Keratinocyte (primary cell): ENCODE data around the gene EMC10. TPM values are rescaled to one million over a fixed set of nuclear protein-coding genes. Genes with fewer than 3 reads are reported as not detected.

Experiments used
- DNase-seq: peaks from one replicate; pipeline ENCODE4 v3.0.0-alpha.2; 2011; ENCODE audit warnings: low read depth, missing footprints, low spot score
- FAIRE-seq: peaks from 2 replicates; lab custom pipeline; 2011; peaks lifted over from hg19 to GRCh38; lab: Jason Lieb, UNC
- H2AFZ ChIP-seq: 2 replicates; pipeline ENCODE4 v1.6.0; 2012; ENCODE audit warnings: low read length, control low read depth, inconsistent platforms; ENCODE audit not compliant: control insufficient read depth
- H3K27ac ChIP-seq: 2 replicates; pipeline ENCODE4 v1.5.1; 2011; ENCODE audit warnings: low read length; ENCODE audit not compliant: control insufficient read depth, insufficient read depth
- H3K27me3 ChIP-seq: 3 replicates; pipeline ENCODE4 v1.6.0; 2011; ENCODE audit warnings: low read length; ENCODE audit not compliant: control insufficient read depth, insufficient read depth; ENCODE audit errors: extremely low read depth
- H3K36me3 ChIP-seq, 2 experiments: 2 replicates in 1 of 2; 3 replicates in 1 of 2; pipeline ENCODE4 v1.5.1; 2011; ENCODE audit warnings: low read length in 2 of 2, mild to moderate bottlenecking in 1 of 2; ENCODE audit not compliant: control insufficient read depth in 2 of 2, insufficient read depth in 2 of 2; ENCODE audit errors: extremely low read depth in 1 of 2
- H3K4me1 ChIP-seq: 3 replicates; pipeline ENCODE4 v1.5.1; 2011; ENCODE audit warnings: low read length; ENCODE audit not compliant: control insufficient read depth, insufficient read depth; ENCODE audit errors: extremely low read depth
- H3K4me2 ChIP-seq: 3 replicates; pipeline ENCODE4 v1.6.0; 2011; ENCODE audit warnings: low read depth, low read length; ENCODE audit not compliant: control insufficient read depth, insufficient read depth; ENCODE audit errors: extremely low read depth
- H3K4me3 ChIP-seq, 3 experiments: fragments of 200-600 bp in 1 of 3; sonication (generic) in 1 of 3; 2 replicates in 2 of 3; 3 replicates in 1 of 3; pipeline ENCODE4 v1.5.1; 2011 to 2016; ENCODE audit warnings: low read length in 3 of 3, mild to moderate bottlenecking in 3 of 3, control low read depth in 2 of 3, inconsistent platforms in 1 of 3, low read depth in 1 of 3, mixed read lengths in 1 of 3, mixed run types in 1 of 3, moderate library complexity in 1 of 3; ENCODE audit not compliant: control insufficient read depth in 2 of 3, insufficient read depth in 2 of 3; ENCODE audit errors: extremely low read depth in 1 of 3
- H3K79me2 ChIP-seq: 2 replicates; pipeline ENCODE4 v1.6.0; 2012; ENCODE audit warnings: low read length; ENCODE audit not compliant: control insufficient read depth, insufficient read depth
- H3K9ac ChIP-seq: 3 replicates; pipeline ENCODE4 v1.6.0; 2011; ENCODE audit warnings: low read length; ENCODE audit not compliant: control insufficient read depth, insufficient read depth; ENCODE audit errors: extremely low read depth
- H3K9me1 ChIP-seq: 3 replicates; pipeline ENCODE4 v1.6.0; 2011; ENCODE audit warnings: low read length; ENCODE audit not compliant: control insufficient read depth, insufficient read depth; ENCODE audit errors: extremely low read depth
- H3K9me3 ChIP-seq: 2 replicates; pipeline ENCODE4 v1.5.1; 2012; ENCODE audit warnings: low read depth, low read length; ENCODE audit not compliant: control insufficient read depth
- H4K20me1 ChIP-seq: 3 replicates; pipeline ENCODE4 v1.6.0; 2011; ENCODE audit warnings: low read length; ENCODE audit not compliant: control insufficient read depth, insufficient read depth; ENCODE audit errors: extremely low read depth
- EZH2 ChIP-seq: IDR thresholded peaks from one replicate; pipeline ENCODE4 v1.6.1; 2012; ENCODE audit warnings: inconsistent platforms, mild to moderate bottlenecking, low read length, moderate library complexity
- dilution Hi-C: fragments of 300-500 bp; cut with MboI; formaldehyde crosslinking; loops from one replicate; pipeline ENCODE4 v1.7.0; 2020; ENCODE audit warnings: low sequenced_read_pairs; ENCODE audit not compliant: extremely low pct_ligation_motif_present
- polyA plus RNA-seq, 5 experiments: library from polyadenylated mRNA; depleted of rRNA in 3 of 5; stranded (reverse) in 3 of 5; stranded (forward) in 1 of 5; unstranded in 1 of 5; fragments of >200 nt; gene quantifications; 1 replicate in 1 of 5; 2 replicates in 3 of 5; 3 replicates in 1 of 5; pipeline versions ENCODE4 v1.2.1 to v1.2.3, GENCODE V29; 2011 to 2012; ENCODE audit warnings: missing spikeins in 2 of 5, low read depth in 1 of 5, low replicate concordance in 1 of 5
- TF ChIP-seq, protein P1 (sequence below), 3 experiments: IDR thresholded peaks in 1 of 3; conservative IDR thresholded peaks in 1 of 3; optimal IDR thresholded peaks in 1 of 3; 2 replicates in 2 of 3; 3 replicates in 1 of 3; pipeline versions ENCODE3 to v1.5.1; 2011; ENCODE audit warnings: low read length in 3 of 3, mild to moderate bottlenecking in 3 of 3, moderate library complexity in 2 of 3, control low read depth in 1 of 3, inconsistent platforms in 1 of 3; ENCODE audit not compliant: insufficient read depth in 2 of 3; ENCODE audit errors: extremely low read depth in 1 of 3

Gene EMC10
- polyA plus RNA-seq, 1 donor (not counting 4 experiments of a cell fraction or from before 2014, with no cell fraction given) = 26.7 TPM

DNA sequence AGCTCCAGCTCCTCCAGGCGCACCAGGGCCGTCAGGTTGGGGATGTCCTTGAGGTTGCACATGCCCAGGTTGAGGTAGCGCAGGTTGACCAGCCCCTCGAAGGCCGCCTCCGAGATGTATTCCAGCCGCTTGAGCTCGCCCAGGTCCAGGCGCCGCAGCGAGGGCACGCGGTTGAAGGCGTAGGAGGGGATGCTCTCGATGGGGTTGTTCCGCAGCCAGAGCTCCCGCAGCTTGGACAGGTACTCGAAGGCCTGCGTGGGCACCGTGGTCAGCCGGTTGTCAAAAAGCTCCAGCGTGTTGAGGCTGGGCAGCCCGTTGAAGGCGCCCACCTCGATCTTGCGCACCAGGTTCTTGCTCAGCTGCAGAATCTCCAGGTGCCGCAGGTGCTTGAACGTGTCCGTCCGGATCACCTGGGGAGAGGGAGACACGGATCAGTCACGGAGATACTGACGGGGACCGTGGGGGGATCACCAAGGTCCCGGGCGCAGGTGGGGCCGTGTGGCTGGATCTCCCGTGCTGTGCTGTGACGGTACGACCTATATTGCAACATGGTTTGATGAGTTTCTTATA, 42.8 kb downstream of the EMC10 start:
- Histone ChIP-seq H3K4me2 (no peak overlapping the region), H3K27me3 (peaks cover 8% of the 10 kb centered on the region), H3K27ac (no peak overlapping the region), H3K36me3 (no peaks in the 10 kb centered on the region), H3K4me1 (no peaks in the 10 kb centered on the region), H3K4me3 (no peak overlapping the region), H3K9ac (no peak overlapping the region), H4K20me1 (no peaks in the 10 kb centered on the region), H3K79me2 (no peaks in the 10 kb centered on the region), H3K9me3 (no peaks in the 10 kb centered on the region), H2AFZ (no peak overlapping the region), H3K9me1 (no peaks in the 10 kb centered on the region)
- dilution Hi-C loops = no loop called here
- no peak for FAIRE-seq
- no peak for TF ChIP-seq EZH2
- TF ChIP-seq, protein P1, sequence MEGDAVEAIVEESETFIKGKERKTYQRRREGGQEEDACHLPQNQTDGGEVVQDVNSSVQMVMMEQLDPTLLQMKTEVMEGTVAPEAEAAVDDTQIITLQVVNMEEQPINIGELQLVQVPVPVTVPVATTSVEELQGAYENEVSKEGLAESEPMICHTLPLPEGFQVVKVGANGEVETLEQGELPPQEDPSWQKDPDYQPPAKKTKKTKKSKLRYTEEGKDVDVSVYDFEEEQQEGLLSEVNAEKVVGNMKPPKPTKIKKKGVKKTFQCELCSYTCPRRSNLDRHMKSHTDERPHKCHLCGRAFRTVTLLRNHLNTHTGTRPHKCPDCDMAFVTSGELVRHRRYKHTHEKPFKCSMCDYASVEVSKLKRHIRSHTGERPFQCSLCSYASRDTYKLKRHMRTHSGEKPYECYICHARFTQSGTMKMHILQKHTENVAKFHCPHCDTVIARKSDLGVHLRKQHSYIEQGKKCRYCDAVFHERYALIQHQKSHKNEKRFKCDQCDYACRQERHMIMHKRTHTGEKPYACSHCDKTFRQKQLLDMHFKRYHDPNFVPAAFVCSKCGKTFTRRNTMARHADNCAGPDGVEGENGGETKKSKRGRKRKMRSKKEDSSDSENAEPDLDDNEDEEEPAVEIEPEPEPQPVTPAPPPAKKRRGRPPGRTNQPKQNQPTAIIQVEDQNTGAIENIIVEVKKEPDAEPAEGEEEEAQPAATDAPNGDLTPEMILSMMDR (optimal IDR thresholded peaks at IDR 0.05 in 1 of 3, IDR thresholded peaks at IDR 0.05 in 1 of 3, conservative IDR thresholded peaks at IDR 0.05 in 1 of 3; ENCODE audit: extremely low read depth in 1 of 3, insufficient read depth in 2 of 3, low read length in 3 of 3) = no peak
- DNase-seq = no peak

DNA sequence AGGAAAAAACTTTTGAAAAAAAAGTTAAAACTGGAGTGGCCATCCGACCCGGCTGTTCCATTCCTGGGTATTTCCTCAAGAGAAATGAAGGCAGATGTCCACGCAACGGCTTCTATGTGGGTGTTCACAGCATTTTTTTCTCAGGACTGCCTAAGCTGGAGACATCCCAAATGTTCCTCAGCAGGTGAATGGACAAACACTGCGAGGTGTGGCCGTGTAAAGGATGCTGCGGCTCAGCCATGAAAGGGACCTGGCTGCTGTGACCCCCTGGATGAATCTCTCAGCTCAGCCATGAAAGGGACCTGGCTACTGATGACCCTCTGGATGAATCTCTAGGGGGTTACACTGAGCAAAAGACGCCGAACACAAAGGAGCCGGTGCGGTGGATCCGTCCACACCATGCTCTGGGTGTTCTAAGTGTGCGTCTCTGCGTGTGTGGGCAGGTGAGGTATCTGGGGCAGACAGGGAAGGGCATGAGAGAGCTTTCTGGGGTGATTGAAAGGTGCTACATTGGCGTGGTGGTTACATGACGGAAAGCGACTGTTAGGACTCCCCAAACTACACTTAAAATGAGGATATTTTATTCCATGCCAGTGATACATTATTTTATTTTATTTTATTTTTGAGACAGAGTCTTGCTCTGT, 44.6 kb downstream of the EMC10 start:
- FAIRE-seq (no peak), DNase-seq (no peak)
- H3K27me3 ChIP-seq = peaks cover 8% of the 10 kb centered on the region
- no peak for TF ChIP-seq EZH2
- H2AFZ ChIP-seq = no peak overlapping the region
- dilution Hi-C loops = no loop called here
- no peaks in the 10 kb centered on the region for H3K9me1 ChIP-seq
- H3K9me3 ChIP-seq = no peaks in the 10 kb centered on the region
- no peak overlapping the region for H3K27ac ChIP-seq
- no peaks in the 10 kb centered on the region for H4K20me1 ChIP-seq
- H3K4me1 ChIP-seq = no peaks in the 10 kb centered on the region
- H3K9ac ChIP-seq = no peak overlapping the region
- no peaks in the 10 kb centered on the region for H3K79me2 ChIP-seq
- H3K4me2 ChIP-seq = no peak overlapping the region
- no peak overlapping the region for H3K4me3 ChIP-seq
- no peaks in the 10 kb centered on the region for H3K36me3 ChIP-seq
